Effector memory CD4-positive, alpha-beta T cell (primary cell): ENCODE measurements around the gene GPC5.

ENCODE experiments used
- DNase-seq, 3 donors: peaks; one replicate each; pipeline ENCODE4 v3.0.0-alpha.2; 2020
- H3K27ac ChIP-seq: 2 replicates; pipeline ENCODE4 v1.7.0; 2013; ENCODE audit warnings: mild to moderate bottlenecking, low read length, moderate library complexity; ENCODE audit not compliant: insufficient read depth, poor library complexity, severe bottlenecking
- H3K27me3 ChIP-seq: replicated peaks from 2 replicates; pipeline ENCODE4 v1.7.0; 2013; ENCODE audit warnings: mild to moderate bottlenecking, low read length; ENCODE audit not compliant: insufficient read depth, control insufficient read depth, poor library complexity, severe bottlenecking
- H3K36me3 ChIP-seq: 2 replicates; pipeline ENCODE4 v1.7.0; 2013; ENCODE audit warnings: mild to moderate bottlenecking, low read length, moderate library complexity; ENCODE audit not compliant: control insufficient read depth, insufficient read depth
- H3K4me1 ChIP-seq: 2 replicates; pipeline ENCODE4 v1.7.0; 2013; ENCODE audit warnings: low read length, mild to moderate bottlenecking; ENCODE audit not compliant: control insufficient read depth, insufficient read depth, poor library complexity, severe bottlenecking
- H3K4me3 ChIP-seq: 2 replicates; pipeline ENCODE4 v1.7.0; 2013; ENCODE audit warnings: low read length, low read depth, mild to moderate bottlenecking; ENCODE audit not compliant: insufficient read depth, poor library complexity, severe bottlenecking
- H3K9me3 ChIP-seq: 2 replicates; pipeline ENCODE4 v1.7.0; 2013; ENCODE audit warnings: mild to moderate bottlenecking, low read length, moderate library complexity; ENCODE audit not compliant: control insufficient read depth

GPC5 gene

GRCh38 chr13:91356919-91357612, 41.4 kb upstream of the GPC5 start:
- peaks cover 23% of the 10 kb centered on the region for H3K36me3 ChIP-seq
- no peak for DNase-seq
- no peaks in the 10 kb centered on the region for H3K9me3 ChIP-seq
- no peak overlapping the region for H3K27ac ChIP-seq
- no peaks in the 10 kb centered on the region for H3K4me1 ChIP-seq
- H3K4me3 ChIP-seq = no peak overlapping the region
- H3K27me3 ChIP-seq = no peaks in the 10 kb centered on the region

GRCh38 chr13:91357613-91358386, 40.6 kb upstream of the GPC5 start:
- H3K27ac ChIP-seq = no peak overlapping the region
- H3K27me3 ChIP-seq = no peaks in the 10 kb centered on the region
- H3K4me3 ChIP-seq = no peak overlapping the region
- peaks cover 23% of the 10 kb centered on the region for H3K36me3 ChIP-seq
- H3K4me1 ChIP-seq = no peaks in the 10 kb centered on the region
- no peaks in the 10 kb centered on the region for H3K9me3 ChIP-seq
- DNase-seq = no peak

- H3K27me3 ChIP-seq = no peaks in the 10 kb centered on the region
- H3K4me1 ChIP-seq = no peaks in the 10 kb centered on the region
- DNase-seq = no peak
- peaks cover 23% of the 10 kb centered on the region for H3K36me3 ChIP-seq
- H3K27ac ChIP-seq = no peak overlapping the region
- no peak overlapping the region for H3K4me3 ChIP-seq
- no peaks in the 10 kb centered on the region for H3K9me3 ChIP-seq
Observed at GRCh38 chr13:91358387-91358782, 40.0 kb upstream of the GPC5 start.

- no peak for DNase-seq
- Histone ChIP-seq H3K27me3 (no peaks in the 10 kb centered on the region), H3K4me3 (no peak overlapping the region), H3K36me3 (peaks cover 19% of the 10 kb centered on the region), H3K9me3 (no peaks in the 10 kb centered on the region), H3K27ac (no peak overlapping the region), H3K4me1 (no peaks in the 10 kb centered on the region)
Observed at GRCh38 chr13:91359111-91359510, 39.3 kb upstream of the GPC5 start.

GRCh38 chr13:91359631-91360030, 38.8 kb upstream of the GPC5 start:
- H3K4me3 ChIP-seq = no peak overlapping the region
- no peaks in the 10 kb centered on the region for H3K27me3 ChIP-seq
- peaks cover 14% of the 10 kb centered on the region for H3K36me3 ChIP-seq
- H3K4me1 ChIP-seq = no peaks in the 10 kb centered on the region
- no peaks in the 10 kb centered on the region for H3K9me3 ChIP-seq
- no peak for DNase-seq
- H3K27ac ChIP-seq = no peak overlapping the region

GRCh38 chr13:91360246-91360751, 38.1 kb upstream of the GPC5 start:
- Histone ChIP-seq H3K36me3 (peaks cover 8% of the 10 kb centered on the region), H3K27me3 (no peaks in the 10 kb centered on the region), H3K27ac (no peak overlapping the region), H3K4me3 (no peak overlapping the region), H3K4me1 (no peaks in the 10 kb centered on the region), H3K9me3 (no peaks in the 10 kb centered on the region)
- no peak for DNase-seq

- Histone ChIP-seq H3K4me1 (no peaks in the 10 kb centered on the region), H3K4me3 (no peak overlapping the region), H3K27me3 (no peaks in the 10 kb centered on the region), H3K9me3 (no peaks in the 10 kb centered on the region), H3K36me3 (no peaks in the 10 kb centered on the region), H3K27ac (no peak overlapping the region)
- no peak for DNase-seq
Observed at GRCh38 chr13:91361755-91362271, 36.6 kb upstream of the GPC5 start.

GRCh38 chr13:91362908-91363307, 35.5 kb upstream of the GPC5 start:
- no peaks in the 10 kb centered on the region for H3K4me1 ChIP-seq
- no peak for DNase-seq
- no peak overlapping the region for H3K27ac ChIP-seq
- H3K9me3 ChIP-seq = no peaks in the 10 kb centered on the region
- no peak overlapping the region for H3K4me3 ChIP-seq
- H3K27me3 ChIP-seq = no peaks in the 10 kb centered on the region
- no peaks in the 10 kb centered on the region for H3K36me3 ChIP-seq

- no peaks in the 10 kb centered on the region for H3K4me1 ChIP-seq
- DNase-seq = no peak
- no peaks in the 10 kb centered on the region for H3K27me3 ChIP-seq
- H3K36me3 ChIP-seq = no peaks in the 10 kb centered on the region
- no peak overlapping the region for H3K27ac ChIP-seq
- no peaks in the 10 kb centered on the region for H3K9me3 ChIP-seq
- no peak overlapping the region for H3K4me3 ChIP-seq
Observed at GRCh38 chr13:91368101-91368500, 30.3 kb upstream of the GPC5 start.
